Measurements from ENCODE around the gene LRP8. TPM values are rescaled to one million over a fixed set of nuclear protein-coding genes. Genes with fewer than 3 reads are reported as not detected.

Gene LRP8
- total RNA-seq, 1 experiment from 2014 or later = 28.6 TPM

- intact Hi-C loops (cut with micrococcal nuclease; ENCODE audit: unreplicated experiment) (no loop called here), in situ Hi-C loops (cut with HindIII; ENCODE audit: low pct_unique_long_range_greater_than_20kb, low sequenced_read_pairs) (no loop called here)
- no peaks in the 10 kb centered on the region for H3K9me3 ChIP-seq (ENCODE audit: control insufficient read depth, insufficient read depth, low read depth, low read length)
- no peak for DNase-seq (ENCODE audit: low read depth, low spot score)
- TF ChIP-seq POLR2AphosphoS5 (IDR thresholded peaks at IDR 0.05; ENCODE audit: low read depth, low read length) = no peak
- CTCF ChIA-PET = no interaction called here
- BruUV-seq (replicated peaks) = no TSS peak
- POLR2A ChIA-PET = no interaction called here
- no peak overlapping the region for H3K27ac ChIP-seq (ENCODE audit: low read length)
- H3K4me3 ChIP-seq (ENCODE audit: low read depth in 2 of 2, low read length in 2 of 2) = no peak overlapping the region
- H3K36me3 ChIP-seq (ENCODE audit: control insufficient read depth, insufficient read depth, low read length) = no peaks in the 10 kb centered on the region
- no peaks in the 10 kb centered on the region for H3K4me1 ChIP-seq (ENCODE audit: control insufficient read depth, insufficient read depth, low read length)
- H3K27me3 ChIP-seq (ENCODE audit: control insufficient read depth, insufficient read depth, low read length) = no peaks in the 10 kb centered on the region; the same call in 1 of the 2 replicates
- ATAC-seq = no peak
Observed at GRCh38 chr1:53350853-53351767, 23.2 kb upstream of the LRP8 start.

- no peak overlapping the region for H3K27ac ChIP-seq (ENCODE audit: low read length)
- no peaks in the 10 kb centered on the region for H3K4me1 ChIP-seq (ENCODE audit: control insufficient read depth, insufficient read depth, low read length)
- H3K4me3 ChIP-seq (ENCODE audit: low read depth in 2 of 2, low read length in 2 of 2) = no peak overlapping the region
- no peak for TF ChIP-seq REST (IDR thresholded peaks at IDR 0.05; ENCODE audit: insufficient read depth in 1 of 2, low read depth in 2 of 2, low read length in 1 of 2)
- no peak for TF ChIP-seq SIN3A (IDR thresholded peaks at IDR 0.05; ENCODE audit: borderline replicate concordance, insufficient read depth, low read depth, low read length)
- no peak for TF ChIP-seq POLR2AphosphoS5 (IDR thresholded peaks at IDR 0.05; ENCODE audit: low read depth, low read length)
- no peak for TF ChIP-seq TCF7L2 (IDR thresholded peaks at IDR 0.05; ENCODE audit: low read depth, low read length)
- no peak for TF ChIP-seq CTCF (IDR thresholded peaks at IDR 0.05)
- in situ Hi-C loops (cut with HindIII; ENCODE audit: low pct_unique_long_range_greater_than_20kb, low sequenced_read_pairs) = no loop called here
- no peak for ATAC-seq
- intact Hi-C loops (cut with micrococcal nuclease; ENCODE audit: unreplicated experiment) = no loop called here
- H3K9me3 ChIP-seq (ENCODE audit: control insufficient read depth, insufficient read depth, low read depth, low read length) = no peaks in the 10 kb centered on the region
- no TSS peak for BruUV-seq (replicated peaks)
- POLR2A ChIA-PET = no interaction called here
- DNase-seq (ENCODE audit: low read depth, low spot score) = no peak
- H3K27me3 ChIP-seq (ENCODE audit: control insufficient read depth, insufficient read depth, low read length) = no peaks in the 10 kb centered on the region
- H3K36me3 ChIP-seq (ENCODE audit: control insufficient read depth, insufficient read depth, low read length) = no peaks in the 10 kb centered on the region
- CTCF ChIA-PET = no interaction called here
Observed at GRCh38 chr1:53349968-53350852, 22.3 kb upstream of the LRP8 start.
